Keratinocyte (primary cell): ENCODE measurements around the gene TH. TPM values are rescaled to one million over a fixed set of nuclear protein-coding genes. Genes with fewer than 3 reads are reported as not detected.

Experiments
- DNase-seq: peaks from one replicate; pipeline ENCODE4 v3.0.0-alpha.2; 2011; ENCODE audit warnings: low read depth, missing footprints, low spot score
- FAIRE-seq: peaks from 2 replicates; lab custom pipeline; 2011; peaks lifted over from hg19 to GRCh38; lab: Jason Lieb, UNC
- H2AFZ ChIP-seq: 2 replicates; pipeline ENCODE4 v1.6.0; 2012; ENCODE audit warnings: low read length, control low read depth, inconsistent platforms; ENCODE audit not compliant: control insufficient read depth
- H3K27ac ChIP-seq: 2 replicates; pipeline ENCODE4 v1.5.1; 2011; ENCODE audit warnings: low read length; ENCODE audit not compliant: control insufficient read depth, insufficient read depth
- H3K27me3 ChIP-seq: 3 replicates; pipeline ENCODE4 v1.6.0; 2011; ENCODE audit warnings: low read length; ENCODE audit not compliant: control insufficient read depth, insufficient read depth; ENCODE audit errors: extremely low read depth
- H3K36me3 ChIP-seq, 2 experiments: 2 replicates in 1 of 2; 3 replicates in 1 of 2; pipeline ENCODE4 v1.5.1; 2011; ENCODE audit warnings: low read length in 2 of 2, mild to moderate bottlenecking in 1 of 2; ENCODE audit not compliant: control insufficient read depth in 2 of 2, insufficient read depth in 2 of 2; ENCODE audit errors: extremely low read depth in 1 of 2
- H3K4me1 ChIP-seq: 3 replicates; pipeline ENCODE4 v1.5.1; 2011; ENCODE audit warnings: low read length; ENCODE audit not compliant: control insufficient read depth, insufficient read depth; ENCODE audit errors: extremely low read depth
- H3K4me2 ChIP-seq: 3 replicates; pipeline ENCODE4 v1.6.0; 2011; ENCODE audit warnings: low read depth, low read length; ENCODE audit not compliant: control insufficient read depth, insufficient read depth; ENCODE audit errors: extremely low read depth
- H3K4me3 ChIP-seq, 3 experiments: fragments of 200-600 bp in 1 of 3; sonication (generic) in 1 of 3; 2 replicates in 2 of 3; 3 replicates in 1 of 3; pipeline ENCODE4 v1.5.1; 2011 to 2016; ENCODE audit warnings: low read length in 3 of 3, mild to moderate bottlenecking in 3 of 3, control low read depth in 2 of 3, inconsistent platforms in 1 of 3, low read depth in 1 of 3, mixed read lengths in 1 of 3, mixed run types in 1 of 3, moderate library complexity in 1 of 3; ENCODE audit not compliant: control insufficient read depth in 2 of 3, insufficient read depth in 2 of 3; ENCODE audit errors: extremely low read depth in 1 of 3
- H3K79me2 ChIP-seq: 2 replicates; pipeline ENCODE4 v1.6.0; 2012; ENCODE audit warnings: low read length; ENCODE audit not compliant: control insufficient read depth, insufficient read depth
- H3K9ac ChIP-seq: 3 replicates; pipeline ENCODE4 v1.6.0; 2011; ENCODE audit warnings: low read length; ENCODE audit not compliant: control insufficient read depth, insufficient read depth; ENCODE audit errors: extremely low read depth
- H3K9me1 ChIP-seq: 3 replicates; pipeline ENCODE4 v1.6.0; 2011; ENCODE audit warnings: low read length; ENCODE audit not compliant: control insufficient read depth, insufficient read depth; ENCODE audit errors: extremely low read depth
- H3K9me3 ChIP-seq: 2 replicates; pipeline ENCODE4 v1.5.1; 2012; ENCODE audit warnings: low read depth, low read length; ENCODE audit not compliant: control insufficient read depth
- H4K20me1 ChIP-seq: 3 replicates; pipeline ENCODE4 v1.6.0; 2011; ENCODE audit warnings: low read length; ENCODE audit not compliant: control insufficient read depth, insufficient read depth; ENCODE audit errors: extremely low read depth
- EZH2 ChIP-seq: IDR thresholded peaks from one replicate; pipeline ENCODE4 v1.6.1; 2012; ENCODE audit warnings: inconsistent platforms, mild to moderate bottlenecking, low read length, moderate library complexity
- dilution Hi-C: fragments of 300-500 bp; cut with MboI; formaldehyde crosslinking; loops from one replicate; pipeline ENCODE4 v1.7.0; 2020; ENCODE audit warnings: low sequenced_read_pairs; ENCODE audit not compliant: extremely low pct_ligation_motif_present
- polyA plus RNA-seq, 5 experiments: library from polyadenylated mRNA; depleted of rRNA in 3 of 5; stranded (reverse) in 3 of 5; stranded (forward) in 1 of 5; unstranded in 1 of 5; fragments of >200 nt; gene quantifications; 1 replicate in 1 of 5; 2 replicates in 3 of 5; 3 replicates in 1 of 5; pipeline versions ENCODE4 v1.2.1 to v1.2.3, GENCODE V29; 2011 to 2012; ENCODE audit warnings: missing spikeins in 2 of 5, low read depth in 1 of 5, low replicate concordance in 1 of 5
- TF ChIP-seq, protein P1 (sequence below), 3 experiments: IDR thresholded peaks in 1 of 3; conservative IDR thresholded peaks in 1 of 3; optimal IDR thresholded peaks in 1 of 3; 2 replicates in 2 of 3; 3 replicates in 1 of 3; pipeline versions ENCODE3 to v1.5.1; 2011; ENCODE audit warnings: low read length in 3 of 3, mild to moderate bottlenecking in 3 of 3, moderate library complexity in 2 of 3, control low read depth in 1 of 3, inconsistent platforms in 1 of 3; ENCODE audit not compliant: insufficient read depth in 2 of 3; ENCODE audit errors: extremely low read depth in 1 of 3

Gene TH
- polyA plus RNA-seq, 1 donor (not counting 4 experiments of a cell fraction or from before 2014, with no cell fraction given): 0.50 TPM

- H3K36me3 ChIP-seq: no peaks in the 10 kb centered on the region
- no peak overlapping the region for H2AFZ ChIP-seq
- H3K9me1 ChIP-seq: no peaks in the 10 kb centered on the region
- FAIRE-seq: no peak
- TF ChIP-seq, protein P1, sequence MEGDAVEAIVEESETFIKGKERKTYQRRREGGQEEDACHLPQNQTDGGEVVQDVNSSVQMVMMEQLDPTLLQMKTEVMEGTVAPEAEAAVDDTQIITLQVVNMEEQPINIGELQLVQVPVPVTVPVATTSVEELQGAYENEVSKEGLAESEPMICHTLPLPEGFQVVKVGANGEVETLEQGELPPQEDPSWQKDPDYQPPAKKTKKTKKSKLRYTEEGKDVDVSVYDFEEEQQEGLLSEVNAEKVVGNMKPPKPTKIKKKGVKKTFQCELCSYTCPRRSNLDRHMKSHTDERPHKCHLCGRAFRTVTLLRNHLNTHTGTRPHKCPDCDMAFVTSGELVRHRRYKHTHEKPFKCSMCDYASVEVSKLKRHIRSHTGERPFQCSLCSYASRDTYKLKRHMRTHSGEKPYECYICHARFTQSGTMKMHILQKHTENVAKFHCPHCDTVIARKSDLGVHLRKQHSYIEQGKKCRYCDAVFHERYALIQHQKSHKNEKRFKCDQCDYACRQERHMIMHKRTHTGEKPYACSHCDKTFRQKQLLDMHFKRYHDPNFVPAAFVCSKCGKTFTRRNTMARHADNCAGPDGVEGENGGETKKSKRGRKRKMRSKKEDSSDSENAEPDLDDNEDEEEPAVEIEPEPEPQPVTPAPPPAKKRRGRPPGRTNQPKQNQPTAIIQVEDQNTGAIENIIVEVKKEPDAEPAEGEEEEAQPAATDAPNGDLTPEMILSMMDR (optimal IDR thresholded peaks at IDR 0.05 in 1 of 3, IDR thresholded peaks at IDR 0.05 in 1 of 3, conservative IDR thresholded peaks at IDR 0.05 in 1 of 3; ENCODE audit: extremely low read depth in 1 of 3, insufficient read depth in 2 of 3, low read length in 3 of 3): no peak
- TF ChIP-seq EZH2: no peak
- H3K4me1 ChIP-seq: peaks cover 13% of the 10 kb centered on the region
- H3K4me2 ChIP-seq: no peak overlapping the region
- no peak for DNase-seq
- H3K27ac ChIP-seq: no peak overlapping the region
- H3K79me2 ChIP-seq: no peaks in the 10 kb centered on the region
- H3K27me3 ChIP-seq: no peaks in the 10 kb centered on the region
- no peaks in the 10 kb centered on the region for H3K9me3 ChIP-seq
- no peak overlapping the region for H3K4me3 ChIP-seq
- dilution Hi-C loops: no loop called here
- H4K20me1 ChIP-seq: no peaks in the 10 kb centered on the region
- no peak overlapping the region for H3K9ac ChIP-seq
Observed at GRCh38 chr11:2187280-2187707, 15.7 kb upstream of the TH start.

DNA sequence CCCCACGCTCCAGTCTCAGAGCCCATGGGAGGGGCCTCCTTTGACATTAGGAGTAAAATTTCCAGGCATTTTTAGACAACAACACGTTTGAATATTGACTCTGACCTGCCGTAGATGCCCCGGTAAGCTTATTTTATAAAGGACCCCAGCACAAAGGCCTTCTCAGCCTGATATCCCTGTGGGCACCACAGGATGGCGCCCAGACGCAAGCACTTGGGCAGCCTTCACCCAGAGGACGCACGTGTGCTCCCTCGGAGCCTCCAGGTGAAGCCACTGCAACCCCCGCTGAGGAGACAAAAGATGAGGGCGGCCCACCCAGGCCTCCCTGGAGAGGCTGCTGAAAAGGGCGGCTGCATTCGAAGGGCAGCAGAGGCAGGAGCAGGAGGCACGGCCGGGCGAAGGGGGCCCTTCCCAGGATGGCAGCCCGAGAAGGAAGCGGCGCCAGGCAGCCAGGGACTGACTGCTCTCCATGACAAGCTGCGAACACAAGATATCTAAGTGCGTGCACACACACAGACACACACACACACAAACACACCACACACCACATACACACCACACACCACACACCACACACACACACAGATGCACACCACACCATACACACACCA is 15.2 kb upstream of the TH start:
- dilution Hi-C loops: no loop called here
- H2AFZ ChIP-seq: peak overlapping the region; percentile 32
- H3K4me1 ChIP-seq: peaks cover 14% of the 10 kb centered on the region
- DNase-seq (no peak), FAIRE-seq (peak; percentile 77)
- no peaks in the 10 kb centered on the region for H3K9me1 ChIP-seq
- no peaks in the 10 kb centered on the region for H4K20me1 ChIP-seq
- H3K9ac ChIP-seq: no peak overlapping the region
- no peaks in the 10 kb centered on the region for H3K79me2 ChIP-seq
- H3K4me2 ChIP-seq: no peak overlapping the region
- H3K4me3 ChIP-seq: no peak overlapping the region
- TF ChIP-seq EZH2: no peak
- TF ChIP-seq, protein P1 (optimal IDR thresholded peaks at IDR 0.05 in 1 of 3, IDR thresholded peaks at IDR 0.05 in 1 of 3, conservative IDR thresholded peaks at IDR 0.05 in 1 of 3; ENCODE audit: extremely low read depth in 1 of 3, insufficient read depth in 2 of 3, low read length in 3 of 3): peak in 2 of 3 experiments; percentile 57 to 64
- H3K9me3 ChIP-seq: no peaks in the 10 kb centered on the region
- H3K36me3 ChIP-seq: no peaks in the 10 kb centered on the region
- H3K27me3 ChIP-seq: no peaks in the 10 kb centered on the region
- no peak overlapping the region for H3K27ac ChIP-seq
